Activated CD4-positive, alpha-beta T cell treated with anti-CD3 and anti-CD28 coated beads for 48 hours (primary cell): Measurements from ENCODE around the gene CLCNKB.
"Not testable (repeated sequence)": the region's sequence is repeated elsewhere in the genome, so short reads cannot be mapped to it uniquely, and the experiment has no call there.

Experiments used
- DNase-seq: peaks from one replicate; pipeline ENCODE4 v3.0.0-alpha.2; 2020

CLCNKB gene

GRCh38 chr1:16015960-16016901 is 27.4 kb upstream of the CLCNKB start:
- DNase-seq = no peak

GRCh38 chr1:16017076-16017460 is 26.5 kb upstream of the CLCNKB start:
- no peak for DNase-seq

- no peak for DNase-seq
Measured at GRCh38 chr1:16017461-16018303, 25.9 kb upstream of the CLCNKB start, which contains the start of gene HSPB7. HSPB7 (minus strand) TSS chr1:16018043; CDS start chr1:16017963, 80 bp downstream.

- DNase-seq = no peak
Measured at GRCh38 chr1:16018308-16018707, 25.3 kb upstream of the CLCNKB start.

- no peak for DNase-seq
Measured at GRCh38 chr1:16018749-16019643, 24.6 kb upstream of the CLCNKB start.

- DNase-seq = no peak
Measured at GRCh38 chr1:16019644-16020277, 23.8 kb upstream of the CLCNKB start.

- no peak for DNase-seq
Measured at GRCh38 chr1:16020325-16020724, 23.3 kb upstream of the CLCNKB start.

GRCh38 chr1:16020878-16021277 is 22.7 kb upstream of the CLCNKB start:
- not testable (repeated sequence) for DNase-seq

- DNase-seq = no peak
Measured at GRCh38 chr1:16021681-16022080, 21.9 kb upstream of the CLCNKB start, which contains the start of gene CLCNKA. CLCNKA (plus strand) TSS chr1:16022036; CDS start chr1:16022620, 584 bp downstream.

- no peak for DNase-seq
Measured at GRCh38 chr1:16022393-16022792, 21.2 kb upstream of the CLCNKB start.

GRCh38 chr1:16023050-16023653 is 20.4 kb upstream of the CLCNKB start:
- no peak for DNase-seq

GRCh38 chr1:16026302-16026701 is 17.3 kb upstream of the CLCNKB start:
- DNase-seq = not testable (repeated sequence)

GRCh38 chr1:16026723-16027484 is 16.7 kb upstream of the CLCNKB start:
- peak; percentile 36 for DNase-seq

- DNase-seq = no peak
Measured at GRCh38 chr1:16028237-16029002, 15.2 kb upstream of the CLCNKB start.

GRCh38 chr1:16029003-16029268 is 14.6 kb upstream of the CLCNKB start:
- DNase-seq = not testable (repeated sequence)

GRCh38 chr1:16029288-16029687 is 14.3 kb upstream of the CLCNKB start:
- no peak for DNase-seq

- DNase-seq = no peak
Measured at GRCh38 chr1:16031551-16031950, 12.0 kb upstream of the CLCNKB start.

GRCh38 chr1:16032388-16033102 is 11.0 kb upstream of the CLCNKB start:
- DNase-seq = peak; percentile 83

- not testable (repeated sequence) for DNase-seq
Measured at GRCh38 chr1:16033103-16033632, 10.4 kb upstream of the CLCNKB start.
